OCI-LY7 (cell line): Measurements from ENCODE around the gene TMEM151B. TPM values are rescaled to one million over a fixed set of nuclear protein-coding genes. Genes with fewer than 3 reads are reported as not detected.

Experiments used
- BruUV-seq: library from RNA; stranded (reverse); fragments of 400-500 nt; replicated peaks from 2 replicates; lab custom pipeline; 2021; lab: Mats Ljungman, UMichigan
- CTCF ChIA-PET: fragments of 300-600 bp; sonication (Branson Sonifier 250); formaldehyde crosslinking; loops from one replicate; lab custom pipeline; 2022; ENCODE audit warnings: antibody characterized with exemption; ENCODE audit not compliant: unreplicated experiment; lab: Charles Lee
- POLR2A ChIA-PET: fragments of 300-600 bp; sonication (Branson Sonifier 250); formaldehyde crosslinking; loops from one replicate; lab custom pipeline; 2022; ENCODE audit warnings: antibody characterized with exemption; lab: Charles Lee
- DNase-seq: peaks from one replicate; pipeline ENCODE4 v3.0.0-alpha.2; 2015; ENCODE audit warnings: low spot score
- H2AFZ ChIP-seq: fragments of 200-600 bp; sonication (generic), shearing (Covaris generic); 2 replicates; pipeline ENCODE4 v1.6.1; 2014; ENCODE audit warnings: mild to moderate bottlenecking, antibody characterized with exemption, low read length, moderate library complexity
- H3K27ac ChIP-seq: fragments of 200-600 bp; sonication (generic); 2 replicates; pipeline ENCODE4 v1.5.1; 2014; ENCODE audit warnings: mixed run types, low read depth, mild to moderate bottlenecking, moderate library complexity, low read length, inconsistent platforms; ENCODE audit not compliant: poor library complexity, severe bottlenecking
- H3K36me3 ChIP-seq: fragments of 200-600 bp; sonication (generic); 2 replicates; pipeline ENCODE4 v1.6.1; 2014; ENCODE audit warnings: mild to moderate bottlenecking, antibody characterized with exemption, low read length, moderate library complexity, mixed read lengths; ENCODE audit not compliant: insufficient read depth
- H3K4me1 ChIP-seq: fragments of 200-600 bp; sonication (generic); 2 replicates; pipeline ENCODE4 v1.5.1; 2014; ENCODE audit warnings: mild to moderate bottlenecking, low read length; ENCODE audit not compliant: insufficient read depth, poor library complexity, severe bottlenecking
- H3K4me2 ChIP-seq: fragments of 200-600 bp; sonication (generic); 2 replicates; pipeline ENCODE4 v1.6.1; 2014; ENCODE audit warnings: mild to moderate bottlenecking, low read length
- H3K4me3 ChIP-seq: fragments of 200-600 bp; sonication (generic); 2 replicates; pipeline ENCODE4 v1.5.1; 2014; ENCODE audit warnings: mild to moderate bottlenecking, low read depth, low read length; ENCODE audit not compliant: poor library complexity, severe bottlenecking
- H3K79me2 ChIP-seq: fragments of 200-600 bp; sonication (generic); 2 replicates; pipeline ENCODE4 v1.6.1; 2016; ENCODE audit warnings: low read depth, mild to moderate bottlenecking, low read length, moderate library complexity, mixed read lengths; ENCODE audit not compliant: insufficient read depth
- H3K9me2 ChIP-seq: fragments of 200-600 bp; sonication (generic); 2 replicates; pipeline ENCODE4 v1.6.1; 2016; ENCODE audit warnings: mild to moderate bottlenecking, low read length, mixed read lengths; ENCODE audit not compliant: insufficient read depth
- H3K9me3 ChIP-seq: fragments of 200-600 bp; sonication (generic); 2 replicates; pipeline ENCODE4 v1.6.1; 2014; ENCODE audit warnings: mild to moderate bottlenecking, mixed run types, low read length, mixed read lengths
- H4K20me1 ChIP-seq: fragments of 200-600 bp; sonication (generic); 2 replicates; pipeline ENCODE4 v1.6.1; 2014; ENCODE audit warnings: mild to moderate bottlenecking, antibody characterized with exemption, low read length, moderate library complexity, mixed read lengths; ENCODE audit not compliant: insufficient read depth
- EZH2phosphoT487 ChIP-seq: fragments of 200-600 bp; sonication (generic); IDR thresholded peaks from 2 replicates; pipeline ENCODE4 v1.6.1; 2018; ENCODE audit warnings: low read depth, borderline replicate concordance, mild to moderate bottlenecking, mixed run types, antibody characterized with exemption, low read length, moderate library complexity, mixed read lengths
- intact Hi-C: fragments of 100-400 bp; cut with micrococcal nuclease; formaldehyde crosslinking; loops from one replicate; pipeline ENCODE4 v1.10.0; 2022; ENCODE audit not compliant: unreplicated experiment
- total RNA-seq, 2 experiments: library from RNA; depleted of rRNA in 1 of 2; stranded (reverse); fragments of >200 nt in 1 of 2; shearing (Covaris generic) in 1 of 2; gene quantifications; 2 replicates each; pipeline ENCODE4 v1.2.3, GENCODE V29; 2014 to 2022
- TF ChIP-seq, protein P1 (sequence below): fragments of 200-600 bp; sonication (generic); conservative IDR thresholded peaks from 2 replicates; pipeline ENCODE4 v1.5.1; 2014; ENCODE audit warnings: mild to moderate bottlenecking, antibody characterized with exemption, low read length, moderate library complexity, mixed read lengths

Gene TMEM151B
- total RNA-seq, 2 experiments from 2014 or later, result 0.15 TPM; not detected in 1

DNA sequence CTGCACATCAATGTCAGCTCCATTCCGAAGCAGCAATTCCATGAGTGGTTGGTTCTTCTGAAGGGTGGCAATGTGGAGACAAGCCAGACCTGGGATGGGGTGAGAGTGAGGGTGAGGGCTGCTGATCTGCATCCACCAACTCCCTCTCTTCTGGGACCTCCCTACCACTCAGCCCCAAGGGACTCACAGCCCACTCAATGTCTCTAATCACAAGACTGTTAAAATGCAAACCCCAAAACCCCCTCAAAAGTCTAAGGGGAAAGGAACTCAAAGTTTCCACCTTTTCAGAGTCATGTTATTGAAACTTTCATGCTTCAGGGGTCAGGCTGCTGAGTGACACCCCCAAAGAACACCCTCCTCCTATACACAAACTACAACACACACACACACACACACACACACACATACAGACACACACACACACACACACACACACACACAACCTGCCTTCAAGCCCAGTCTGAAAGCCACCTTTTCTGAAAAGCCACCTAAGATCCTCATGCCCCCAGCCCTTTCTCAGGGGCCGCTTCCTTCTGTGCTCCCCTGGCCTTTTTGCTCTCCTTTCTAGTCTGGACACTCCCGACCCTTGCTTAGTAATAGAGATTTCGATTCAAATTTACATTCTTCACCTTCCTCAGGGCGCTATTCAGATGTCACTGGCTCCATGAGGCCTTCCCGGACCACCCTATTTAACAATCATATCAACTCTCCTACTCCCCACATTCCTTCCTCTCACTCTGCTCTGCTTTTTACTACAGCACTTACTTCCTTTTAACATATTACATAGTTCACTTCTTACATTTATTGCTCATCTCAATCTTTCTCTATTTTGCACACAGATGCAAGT is 9.6 kb upstream of the TMEM151B start:
- H3K4me3 ChIP-seq, result no peak overlapping the region
- DNase-seq, result no peak
- H3K4me2 ChIP-seq, result peak overlapping the region; percentile 96
- H3K4me1 ChIP-seq, result peaks cover 62% of the 10 kb centered on the region
- H3K27ac ChIP-seq, result peak overlapping the region; percentile 25
- H3K9me3 ChIP-seq, result no peaks in the 10 kb centered on the region
- H3K79me2 ChIP-seq, result peaks cover 41% of the 10 kb centered on the region
- H3K9me2 ChIP-seq, result no peaks in the 10 kb centered on the region
- ChIA-PET CTCF (no interaction called here), POLR2A (interaction anchor here (4.3 kb wide), 1 partner anchor 13 kb away, joined by 22 read pairs; the partner anchor contains the start of gene HSP90AB1)
- intact Hi-C loops, result no loop called here
- no TSS peak for BruUV-seq
- TF ChIP-seq, protein P1, sequence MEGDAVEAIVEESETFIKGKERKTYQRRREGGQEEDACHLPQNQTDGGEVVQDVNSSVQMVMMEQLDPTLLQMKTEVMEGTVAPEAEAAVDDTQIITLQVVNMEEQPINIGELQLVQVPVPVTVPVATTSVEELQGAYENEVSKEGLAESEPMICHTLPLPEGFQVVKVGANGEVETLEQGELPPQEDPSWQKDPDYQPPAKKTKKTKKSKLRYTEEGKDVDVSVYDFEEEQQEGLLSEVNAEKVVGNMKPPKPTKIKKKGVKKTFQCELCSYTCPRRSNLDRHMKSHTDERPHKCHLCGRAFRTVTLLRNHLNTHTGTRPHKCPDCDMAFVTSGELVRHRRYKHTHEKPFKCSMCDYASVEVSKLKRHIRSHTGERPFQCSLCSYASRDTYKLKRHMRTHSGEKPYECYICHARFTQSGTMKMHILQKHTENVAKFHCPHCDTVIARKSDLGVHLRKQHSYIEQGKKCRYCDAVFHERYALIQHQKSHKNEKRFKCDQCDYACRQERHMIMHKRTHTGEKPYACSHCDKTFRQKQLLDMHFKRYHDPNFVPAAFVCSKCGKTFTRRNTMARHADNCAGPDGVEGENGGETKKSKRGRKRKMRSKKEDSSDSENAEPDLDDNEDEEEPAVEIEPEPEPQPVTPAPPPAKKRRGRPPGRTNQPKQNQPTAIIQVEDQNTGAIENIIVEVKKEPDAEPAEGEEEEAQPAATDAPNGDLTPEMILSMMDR, result no peak
- no peak for TF ChIP-seq EZH2phosphoT487
- H2AFZ ChIP-seq, result no peak overlapping the region
- no peaks in the 10 kb centered on the region for H4K20me1 ChIP-seq
- H3K36me3 ChIP-seq, result peaks cover 63% of the 10 kb centered on the region

DNA sequence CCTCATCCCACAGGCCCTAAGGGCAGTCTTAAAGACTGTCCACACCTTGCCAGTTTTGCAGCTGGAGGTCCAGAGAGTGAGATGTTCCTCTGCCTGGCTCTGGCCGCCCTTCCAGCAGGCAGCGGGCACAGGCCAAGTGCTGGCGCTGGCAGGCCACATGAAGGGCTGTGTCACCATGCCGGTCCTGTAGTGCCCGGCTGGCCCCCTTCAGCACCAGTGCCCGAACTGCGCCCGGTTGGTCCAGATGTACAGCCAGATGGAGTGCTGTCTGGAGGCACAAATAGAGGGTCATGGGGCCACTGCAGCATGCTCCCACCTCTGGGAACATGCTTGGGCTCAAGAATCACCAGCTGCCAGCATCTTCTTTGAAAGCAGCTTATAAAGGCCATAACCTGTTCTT is 8.7 kb upstream of the TMEM151B start:
- Histone ChIP-seq H3K27ac (peak overlapping the region; percentile 85), H3K9me3 (no peaks in the 10 kb centered on the region), H3K4me1 (peaks cover 62% of the 10 kb centered on the region), H4K20me1 (no peaks in the 10 kb centered on the region), H2AFZ (no peak overlapping the region), H3K4me2 (peak overlapping the region; percentile 96), H3K79me2 (peaks cover 41% of the 10 kb centered on the region), H3K4me3 (no peak overlapping the region), H3K9me2 (no peaks in the 10 kb centered on the region), H3K36me3 (peaks cover 57% of the 10 kb centered on the region)
- intact Hi-C loops, result no loop called here
- POLR2A ChIA-PET, result interaction anchor here (0.6 to 4.3 kb wide), 5 partner anchors 14 to 764 kb away, joined by 3 to 22 read pairs (median 3); partner anchors contain the start of gene HSP90AB1
- BruUV-seq, result no TSS peak
- no peak for TF ChIP-seq EZH2phosphoT487
- TF ChIP-seq, protein P1, result no peak
- CTCF ChIA-PET, result interaction anchor here (1.5 kb wide), 1 partner anchor 37 kb away, joined by 4 read pairs; no protein-coding TSS in a partner anchor
- DNase-seq, result no peak
